H1 (cell line): Measurements from ENCODE around the gene SLC7A11.

Source experiments
- ASH2L ChIP-seq: fragments of 200-600, 300-600 bp; sonication (generic); IDR thresholded peaks from one replicate; pipeline ENCODE4 v1.7.1; 2017; ENCODE audit warnings: low read length
- CREB1 ChIP-seq: IDR thresholded peaks from 2 replicates; pipeline ENCODE4 v1.6.1; 2012; ENCODE audit warnings: inconsistent platforms
- CTCF ChIP-seq, 3 experiments: IDR thresholded peaks; 1 replicate in 2 of 3; 2 replicates in 1 of 3; pipeline versions ENCODE4 v1.5.1 to v1.6.1; 2011; ENCODE audit warnings: low read length in 3 of 3, mild to moderate bottlenecking in 3 of 3, inconsistent platforms in 2 of 3, low read depth in 1 of 3, moderate library complexity in 1 of 3; ENCODE audit not compliant: insufficient read depth in 1 of 3; ENCODE audit errors: control extremely low read depth in 1 of 3
- EP300 ChIP-seq, 2 experiments: IDR thresholded peaks; 1 replicate in 1 of 2; 2 replicates in 1 of 2; pipeline ENCODE4 v1.6.1; 2011 to 2012; ENCODE audit warnings: low read depth in 2 of 2, low read length in 2 of 2, mild to moderate bottlenecking in 2 of 2, borderline replicate concordance in 1 of 2, inconsistent platforms in 1 of 2, moderate library complexity in 1 of 2
- EZH2 ChIP-seq: fragments of 200-600 bp; sonication (generic); IDR thresholded peaks from 2 replicates; pipeline ENCODE4 v1.7.1; 2012; ENCODE audit warnings: low read depth, mild to moderate bottlenecking, moderate library complexity, low read length, inconsistent platforms; ENCODE audit not compliant: severe bottlenecking
- JUN ChIP-seq: IDR thresholded peaks from 2 replicates; pipeline ENCODE4 v1.6.1; 2011; ENCODE audit warnings: low read depth, mild to moderate bottlenecking, improper control_type of control experiment, low read length
- KDM1A ChIP-seq: fragments of 200-600, 300-600 bp; sonication (generic); IDR thresholded peaks from 2 replicates; pipeline ENCODE4 v1.7.1; 2016; ENCODE audit warnings: mild to moderate bottlenecking, low read length, borderline replicate concordance
- KDM5A ChIP-seq: fragments of 200-600 bp; IDR thresholded peaks from 2 replicates; pipeline ENCODE4 v1.7.1; 2012; ENCODE audit warnings: mild to moderate bottlenecking, low read length, inconsistent platforms, mixed read lengths
- POLR2AphosphoS5 ChIP-seq: IDR thresholded peaks from 2 replicates; pipeline ENCODE4 v1.6.1; 2011; ENCODE audit warnings: low read depth, low read length
- RAD21 ChIP-seq, 2 experiments: IDR thresholded peaks in 1 of 2; conservative IDR thresholded peaks in 1 of 2; 2 replicates each; pipeline ENCODE4 v1.6.1; 2011; ENCODE audit warnings: low read depth in 2 of 2, low read length in 2 of 2, improper control_type of control experiment in 1 of 2, inconsistent platforms in 1 of 2, mild to moderate bottlenecking in 1 of 2, moderate library complexity in 1 of 2
- SIRT6 ChIP-seq: IDR thresholded peaks from one replicate; pipeline ENCODE4 v1.7.1; 2012; ENCODE audit warnings: low read length, inconsistent platforms
- SP1 ChIP-seq: IDR thresholded peaks from 2 replicates; pipeline ENCODE4 v1.6.1; 2011; ENCODE audit warnings: low read depth, low read length
- SP2 ChIP-seq: IDR thresholded peaks from 2 replicates; pipeline ENCODE4 v1.6.1; 2012; ENCODE audit warnings: mild to moderate bottlenecking, low read length, inconsistent platforms
- USF2 ChIP-seq: IDR thresholded peaks from 2 replicates; pipeline ENCODE4 v1.6.1; 2011; ENCODE audit warnings: low read length, improper control_type of control experiment

DNA sequence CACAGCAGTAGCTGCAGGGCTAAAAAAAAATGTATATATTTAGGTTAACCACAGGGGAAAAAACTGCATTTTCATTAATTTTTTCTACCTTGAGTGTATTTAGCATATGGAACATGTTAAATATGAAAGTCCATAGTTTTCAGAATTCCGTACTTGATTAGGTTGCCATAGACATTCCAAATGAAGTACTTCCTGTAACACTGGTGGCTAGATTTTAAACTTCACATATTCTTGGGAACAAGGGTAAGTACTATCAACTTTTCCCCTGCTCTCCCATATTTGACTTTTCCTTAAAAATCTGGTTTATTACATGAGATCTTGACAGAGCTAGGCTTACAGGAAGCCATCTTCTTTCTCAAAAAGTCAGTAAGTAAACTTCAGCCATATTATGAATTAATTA lies 9.8 kb downstream of the SLC7A11 start:
- TF ChIP-seq CTCF (IDR thresholded peaks at IDR 0.05; ENCODE audit: control extremely low read depth in 1 of 3, insufficient read depth in 1 of 3, low read depth in 1 of 3, low read length in 3 of 3) (no peak), EP300 (IDR thresholded peaks at IDR 0.05; ENCODE audit: borderline replicate concordance in 1 of 2, low read depth in 2 of 2, low read length in 2 of 2) (no peak), KDM1A (no peak), EZH2 (no peak), JUN (no peak), CREB1 (no peak), KDM5A (no peak), SP2 (no peak), ASH2L (no peak), POLR2AphosphoS5 (no peak), USF2 (no peak), RAD21 (IDR thresholded peaks at IDR 0.05 in 1 of 2, conservative IDR thresholded peaks at IDR 0.05 in 1 of 2; ENCODE audit: low read depth in 2 of 2, low read length in 2 of 2) (no peak), SIRT6 (no peak), SP1 (no peak)
